BE2C (cell line): ENCODE data around the gene ZNF264.
"Not testable (repeated sequence)": the region's sequence is repeated elsewhere in the genome, so short reads cannot be mapped to it uniquely, and the experiment has no call there.

Experiments
- DNase-seq: peaks from one replicate; pipeline ENCODE4 v3.0.0-alpha.2; 2020
- H3K27me3 ChIP-seq: fragments of 250-450 bp; sonication (Bioruptor Pico); 2 replicates; pipeline ENCODE4 v1.5.1; 2020; ENCODE audit warnings: mild to moderate bottlenecking
- H3K36me3 ChIP-seq: fragments of 250-450 bp; sonication (Bioruptor Pico); 2 replicates; pipeline ENCODE4 v1.5.1; 2020; ENCODE audit warnings: mild to moderate bottlenecking
- H3K4me1 ChIP-seq: fragments of 250-450 bp; sonication (Bioruptor Pico); 2 replicates; pipeline ENCODE4 v1.5.1; 2020
- H3K4me3 ChIP-seq: 2 replicates; pipeline ENCODE4 v1.5.1; 2011; ENCODE audit warnings: low read depth, low read length
- H3K9me3 ChIP-seq: fragments of 250-450 bp; sonication (Bioruptor Pico); 2 replicates; pipeline ENCODE4 v1.5.1; 2020
- TF ChIP-seq, protein P1 (sequence below): IDR thresholded peaks from 2 replicates; pipeline ENCODE4 v1.5.1; 2012; ENCODE audit warnings: mild to moderate bottlenecking, low read depth, low read length

Gene ZNF264

DNA sequence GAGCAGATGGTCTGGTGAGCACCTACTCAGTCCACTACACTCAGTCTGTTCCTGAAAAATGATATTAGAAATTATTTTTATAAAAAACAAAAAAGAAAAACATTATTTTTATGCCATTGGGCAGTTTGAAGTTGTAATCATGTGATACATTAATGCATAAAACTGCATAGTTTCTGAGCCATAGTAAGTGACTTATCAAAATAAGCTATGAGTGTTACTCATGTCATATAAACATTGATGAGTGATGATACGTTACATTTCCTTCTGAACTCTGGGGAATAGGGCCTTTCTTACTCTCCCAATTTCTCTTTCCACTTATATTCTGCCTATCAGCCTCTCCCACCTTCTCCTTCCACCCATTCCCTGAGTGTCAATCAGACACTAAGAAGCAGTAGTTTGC, 58.0 kb downstream of the ZNF264 start:
- Histone ChIP-seq H3K4me3 (no peak overlapping the region), H3K9me3 (no peaks in the 10 kb centered on the region), H3K27me3 (no peaks in the 10 kb centered on the region), H3K36me3 (peaks cover 52% of the 10 kb centered on the region), H3K4me1 (no peaks in the 10 kb centered on the region)
- DNase-seq, result no peak
- TF ChIP-seq, protein P1, sequence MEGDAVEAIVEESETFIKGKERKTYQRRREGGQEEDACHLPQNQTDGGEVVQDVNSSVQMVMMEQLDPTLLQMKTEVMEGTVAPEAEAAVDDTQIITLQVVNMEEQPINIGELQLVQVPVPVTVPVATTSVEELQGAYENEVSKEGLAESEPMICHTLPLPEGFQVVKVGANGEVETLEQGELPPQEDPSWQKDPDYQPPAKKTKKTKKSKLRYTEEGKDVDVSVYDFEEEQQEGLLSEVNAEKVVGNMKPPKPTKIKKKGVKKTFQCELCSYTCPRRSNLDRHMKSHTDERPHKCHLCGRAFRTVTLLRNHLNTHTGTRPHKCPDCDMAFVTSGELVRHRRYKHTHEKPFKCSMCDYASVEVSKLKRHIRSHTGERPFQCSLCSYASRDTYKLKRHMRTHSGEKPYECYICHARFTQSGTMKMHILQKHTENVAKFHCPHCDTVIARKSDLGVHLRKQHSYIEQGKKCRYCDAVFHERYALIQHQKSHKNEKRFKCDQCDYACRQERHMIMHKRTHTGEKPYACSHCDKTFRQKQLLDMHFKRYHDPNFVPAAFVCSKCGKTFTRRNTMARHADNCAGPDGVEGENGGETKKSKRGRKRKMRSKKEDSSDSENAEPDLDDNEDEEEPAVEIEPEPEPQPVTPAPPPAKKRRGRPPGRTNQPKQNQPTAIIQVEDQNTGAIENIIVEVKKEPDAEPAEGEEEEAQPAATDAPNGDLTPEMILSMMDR, result no peak

DNA sequence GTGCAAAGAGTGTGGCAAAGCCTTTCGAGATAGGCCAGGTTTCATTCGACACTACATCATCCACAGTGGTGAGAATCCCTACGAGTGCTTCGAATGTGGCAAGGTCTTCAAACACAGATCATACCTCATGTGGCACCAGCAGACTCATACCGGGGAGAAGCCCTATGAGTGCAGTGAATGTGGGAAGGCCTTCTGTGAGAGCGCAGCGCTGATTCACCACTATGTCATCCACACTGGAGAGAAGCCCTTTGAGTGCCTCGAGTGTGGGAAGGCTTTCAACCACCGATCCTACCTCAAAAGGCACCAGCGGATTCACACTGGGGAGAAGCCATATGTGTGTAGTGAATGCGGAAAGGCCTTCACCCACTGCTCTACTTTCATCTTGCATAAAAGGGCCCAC, 62.5 kb downstream of the ZNF264 start:
- not testable (repeated sequence) for H3K9me3 ChIP-seq, H3K27me3 ChIP-seq, H3K4me3 ChIP-seq, DNase-seq, H3K4me1 ChIP-seq
- peaks cover 39% of the 10 kb centered on the region for H3K36me3 ChIP-seq

DNA sequence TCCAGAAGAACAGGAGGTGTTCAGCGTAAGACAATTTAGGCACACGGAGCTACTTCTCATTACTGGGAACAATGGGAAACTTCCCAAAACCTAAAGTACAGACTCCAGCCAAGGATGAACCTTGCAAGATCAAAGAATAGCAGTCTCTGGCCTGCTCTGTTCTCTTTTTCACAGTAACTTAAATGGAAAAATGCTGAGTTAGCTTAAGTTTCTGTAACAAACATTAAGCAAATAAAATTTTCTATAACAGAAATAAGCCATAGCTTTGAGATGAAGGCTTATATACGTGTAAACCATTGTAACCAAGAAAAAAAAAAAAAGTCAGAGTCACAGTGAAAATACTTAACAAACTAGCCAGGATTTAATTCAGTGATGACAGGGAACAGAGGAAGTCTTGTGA, 70.7 kb downstream of the ZNF264 start:
- H3K4me1 ChIP-seq, result no peaks in the 10 kb centered on the region
- TF ChIP-seq, protein P1, result no peak
- no peaks in the 10 kb centered on the region for H3K36me3 ChIP-seq
- DNase-seq, result no peak
- H3K4me3 ChIP-seq, result no peak overlapping the region
- H3K27me3 ChIP-seq, result no peaks in the 10 kb centered on the region
- H3K9me3 ChIP-seq, result no peaks in the 10 kb centered on the region

DNA sequence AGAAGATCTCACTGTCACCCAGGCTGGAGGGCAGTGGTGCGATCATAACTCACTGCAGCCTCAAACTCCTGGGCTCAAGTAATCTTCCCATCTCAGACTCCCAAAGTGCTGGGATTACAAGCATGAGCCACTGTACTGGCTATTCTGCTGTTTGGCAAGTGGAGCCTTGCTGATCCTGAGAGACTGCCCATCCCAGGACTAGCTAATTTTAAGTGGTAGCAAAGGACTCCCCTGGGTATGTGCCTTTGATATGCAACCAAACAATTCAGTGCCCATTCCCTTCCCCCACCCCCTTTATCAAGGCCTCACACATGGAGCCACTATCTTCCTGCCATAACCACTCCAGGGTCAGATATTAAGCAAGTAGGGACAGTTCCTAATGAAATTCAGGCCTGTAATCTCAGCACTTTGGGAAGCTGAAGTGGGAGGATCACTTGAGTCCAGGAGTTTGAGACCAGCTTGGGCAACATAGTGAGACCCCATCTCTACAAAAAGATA, 72.0 kb downstream of the ZNF264 start:
- Histone ChIP-seq H3K4me3 (no peak overlapping the region), H3K4me1 (no peaks in the 10 kb centered on the region), H3K27me3 (no peaks in the 10 kb centered on the region), H3K9me3 (no peaks in the 10 kb centered on the region), H3K36me3 (no peaks in the 10 kb centered on the region)
- no peak for DNase-seq
- TF ChIP-seq, protein P1, result no peak

DNA sequence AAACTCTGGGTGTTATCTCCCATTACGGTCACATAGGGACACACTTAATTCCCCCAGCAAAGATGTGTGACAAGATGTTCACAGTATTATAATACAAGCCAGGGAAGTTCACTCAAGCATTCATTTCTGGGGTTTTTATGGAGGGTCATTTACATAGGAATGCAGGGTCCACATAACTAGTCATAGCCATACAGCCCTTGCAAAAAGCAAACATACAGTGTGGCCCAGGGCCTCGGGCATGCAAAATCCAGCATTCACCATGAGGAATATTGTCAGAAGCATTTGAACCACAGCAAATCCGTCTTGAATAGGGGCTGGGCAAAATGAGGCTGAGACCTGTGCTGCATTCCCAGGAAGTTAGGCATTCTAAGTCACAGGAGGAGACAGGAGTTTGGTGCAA, 76.0 kb downstream of the ZNF264 start:
- no peak for DNase-seq
- H3K4me1 ChIP-seq, result no peaks in the 10 kb centered on the region
- no peaks in the 10 kb centered on the region for H3K27me3 ChIP-seq
- H3K9me3 ChIP-seq, result no peaks in the 10 kb centered on the region
- H3K4me3 ChIP-seq, result no peak overlapping the region
- no peaks in the 10 kb centered on the region for H3K36me3 ChIP-seq
- TF ChIP-seq, protein P1, result no peak

DNA sequence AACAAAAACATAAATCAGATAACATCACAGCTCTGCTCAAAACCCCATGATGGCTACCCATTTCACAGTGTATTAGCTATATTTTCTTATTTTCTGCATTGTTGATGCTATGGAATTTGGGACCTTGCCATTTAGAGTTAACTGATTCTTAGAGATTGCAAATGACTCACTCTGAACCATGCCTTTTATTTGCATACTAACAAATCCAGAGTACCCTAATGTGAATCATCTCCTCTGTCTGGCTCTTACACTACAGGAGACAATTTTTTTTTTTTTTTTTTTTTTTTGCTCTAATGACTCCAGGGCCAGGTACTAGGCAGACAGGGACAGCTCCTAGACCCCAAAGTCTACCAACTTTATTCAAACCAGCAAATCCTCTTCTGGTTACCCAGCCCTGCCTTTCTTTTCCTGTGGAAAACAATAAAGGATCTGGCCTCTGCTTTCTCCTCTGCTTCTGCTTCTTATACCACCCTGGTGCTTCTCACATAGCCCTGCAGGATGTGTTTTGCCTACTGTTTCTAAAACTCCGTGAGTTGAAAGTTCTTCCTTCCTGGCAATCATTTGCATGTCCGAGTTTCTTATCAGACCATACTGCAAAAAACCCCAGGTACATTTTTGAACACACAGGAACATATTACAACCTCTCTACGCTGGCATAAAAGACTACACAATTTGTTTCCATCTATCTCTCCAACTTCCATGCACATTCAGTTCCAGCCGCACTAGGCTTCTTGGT, 78.4 kb downstream of the ZNF264 start:
- H3K4me3 ChIP-seq, result no peak overlapping the region
- no peaks in the 10 kb centered on the region for H3K4me1 ChIP-seq
- TF ChIP-seq, protein P1, result no peak
- no peaks in the 10 kb centered on the region for H3K36me3 ChIP-seq
- no peaks in the 10 kb centered on the region for H3K27me3 ChIP-seq
- DNase-seq, result no peak
- no peaks in the 10 kb centered on the region for H3K9me3 ChIP-seq
